DOHH2 (cell line): ENCODE measurements around the gene TSKS.

Experiments used
- H3F3A ChIP-seq: fragments of 200-600 bp; sonication (generic), shearing (Covaris generic); 2 replicates; pipeline ENCODE4 v1.6.0; 2016; ENCODE audit warnings: antibody characterized with exemption, mild to moderate bottlenecking; ENCODE audit not compliant: control insufficient read depth, insufficient read depth
- H3K27ac ChIP-seq: fragments of 200-600 bp; sonication (generic); 2 replicates; pipeline ENCODE4 v1.5.1; 2014; ENCODE audit warnings: low read depth, mild to moderate bottlenecking, low read length, moderate library complexity
- H3K27me3 ChIP-seq: fragments of 200-600 bp; sonication (generic); 2 replicates; pipeline ENCODE4 v1.6.1; 2014; ENCODE audit warnings: mild to moderate bottlenecking, low read length, mixed read lengths; ENCODE audit not compliant: control insufficient read depth
- H3K36me3 ChIP-seq: fragments of 200-600 bp; sonication (generic); 2 replicates; pipeline ENCODE4 v1.6.1; 2014; ENCODE audit warnings: mild to moderate bottlenecking, low read length, moderate library complexity, mixed read lengths; ENCODE audit not compliant: control insufficient read depth
- H3K4me1 ChIP-seq: fragments of 200-600 bp; sonication (generic); 2 replicates; pipeline ENCODE4 v1.6.1; 2014; ENCODE audit warnings: mild to moderate bottlenecking, low read length, mixed read lengths; ENCODE audit not compliant: control insufficient read depth
- H3K4me2 ChIP-seq: fragments of 200-600 bp; sonication (generic); 2 replicates; pipeline ENCODE4 v1.6.0; 2014; ENCODE audit warnings: mild to moderate bottlenecking, low read length, moderate library complexity
- H3K4me3 ChIP-seq: fragments of 200-600 bp; sonication (generic); 2 replicates; pipeline ENCODE4 v1.5.1; 2014; ENCODE audit warnings: mild to moderate bottlenecking, low read length, mixed read lengths
- H3K79me2 ChIP-seq: fragments of 200-600 bp; sonication (generic); 2 replicates; pipeline ENCODE4 v1.6.1; 2014; ENCODE audit warnings: mild to moderate bottlenecking, low read length, mixed read lengths; ENCODE audit not compliant: control insufficient read depth
- H3K9me2 ChIP-seq: fragments of 200-600 bp; sonication (generic); replicated peaks from 2 replicates; pipeline ENCODE4 v1.6.1; 2014; ENCODE audit warnings: mild to moderate bottlenecking, low read length, mixed read lengths; ENCODE audit not compliant: control insufficient read depth
- H3K9me3 ChIP-seq: fragments of 200-600 bp; sonication (generic); 2 replicates; pipeline ENCODE4 v1.6.1; 2014; ENCODE audit warnings: antibody characterized with exemption, low read length, mixed read lengths; ENCODE audit not compliant: control insufficient read depth, insufficient read depth
- H4K20me1 ChIP-seq: fragments of 200-600 bp; sonication (generic); 2 replicates; pipeline ENCODE4 v1.6.0; 2014; ENCODE audit warnings: low read depth, mild to moderate bottlenecking, antibody characterized with exemption, low read length, moderate library complexity; ENCODE audit not compliant: control insufficient read depth, insufficient read depth
- CTCF ChIP-seq: fragments of 200-600 bp; sonication (generic); IDR thresholded peaks from one replicate; pipeline ENCODE4 v1.5.1; 2014; ENCODE audit warnings: antibody characterized with exemption, mild to moderate bottlenecking, low read depth, low read length; ENCODE audit not compliant: poor library complexity, severe bottlenecking
- EZH2phosphoT487 ChIP-seq: fragments of 200-600 bp; sonication (generic); IDR thresholded peaks from 2 replicates; pipeline ENCODE4 v1.6.1; 2017; ENCODE audit warnings: borderline replicate concordance, mild to moderate bottlenecking, antibody characterized with exemption, low read length, moderate library complexity, mixed read lengths

The TSKS gene

GRCh38 chr19:49781394-49781793, 18.3 kb upstream of the TSKS start:
- H3K4me3 ChIP-seq = no peak overlapping the region
- H3K9me2 ChIP-seq = no peaks in the 10 kb centered on the region
- no peaks in the 10 kb centered on the region for H3K9me3 ChIP-seq
- no peak overlapping the region for H3K27ac ChIP-seq
- no peaks in the 10 kb centered on the region for H3K27me3 ChIP-seq
- TF ChIP-seq EZH2phosphoT487 = no peak
- no peak for TF ChIP-seq CTCF
- H3K4me2 ChIP-seq = no peak overlapping the region
- H4K20me1 ChIP-seq = no peaks in the 10 kb centered on the region
- H3K79me2 ChIP-seq = peaks cover 12% of the 10 kb centered on the region
- H3K4me1 ChIP-seq = peaks cover 27% of the 10 kb centered on the region
- H3F3A ChIP-seq = peaks cover 7% of the 10 kb centered on the region
- H3K36me3 ChIP-seq = peaks cover 27% of the 10 kb centered on the region

GRCh38 chr19:49780861-49781260, 17.8 kb upstream of the TSKS start:
- H3K79me2 ChIP-seq = peaks cover 13% of the 10 kb centered on the region
- H3K4me2 ChIP-seq = no peak overlapping the region
- no peaks in the 10 kb centered on the region for H4K20me1 ChIP-seq

GRCh38 chr19:49779731-49780555, 16.8 kb upstream of the TSKS start:
- Histone ChIP-seq H3K4me2 (peak overlapping the region; percentile 44), H3K4me1 (peaks cover 27% of the 10 kb centered on the region), H3F3A (peaks cover 7% of the 10 kb centered on the region), H3K36me3 (peaks cover 27% of the 10 kb centered on the region), H3K79me2 (peaks cover 18% of the 10 kb centered on the region), H4K20me1 (no peaks in the 10 kb centered on the region), H3K9me3 (no peaks in the 10 kb centered on the region), H3K4me3 (peak overlapping the region; percentile 31), H3K9me2 (no peaks in the 10 kb centered on the region), H3K27ac (peak overlapping the region; percentile 38), H3K27me3 (no peaks in the 10 kb centered on the region)
- TF ChIP-seq CTCF (no peak), EZH2phosphoT487 (no peak)

More at GRCh38 chr19:49780861-49781260, 17.8 kb upstream of the TSKS start:
- Histone ChIP-seq H3K27me3 (no peaks in the 10 kb centered on the region), H3K36me3 (peaks cover 27% of the 10 kb centered on the region), H3K27ac (no peak overlapping the region; the same call in 1 of the 2 replicates), H3K9me2 (no peaks in the 10 kb centered on the region), H3K9me3 (no peaks in the 10 kb centered on the region), H3K4me1 (peaks cover 27% of the 10 kb centered on the region), H3F3A (peaks cover 7% of the 10 kb centered on the region), H3K4me3 (no peak overlapping the region)
- TF ChIP-seq EZH2phosphoT487 (no peak), CTCF (no peak)
